ENCODE results near the gene BTG4. TPM values are rescaled to one million over a fixed set of nuclear protein-coding genes. Genes with fewer than 3 reads are reported as not detected.

BTG4 gene
- total and polyA plus RNA-seq, 2 of the 8 experiments (the other 6 are each of a cell fraction or from before 2014, with no cell fraction given) = 0.06 TPM; not detected in 1

DNA sequence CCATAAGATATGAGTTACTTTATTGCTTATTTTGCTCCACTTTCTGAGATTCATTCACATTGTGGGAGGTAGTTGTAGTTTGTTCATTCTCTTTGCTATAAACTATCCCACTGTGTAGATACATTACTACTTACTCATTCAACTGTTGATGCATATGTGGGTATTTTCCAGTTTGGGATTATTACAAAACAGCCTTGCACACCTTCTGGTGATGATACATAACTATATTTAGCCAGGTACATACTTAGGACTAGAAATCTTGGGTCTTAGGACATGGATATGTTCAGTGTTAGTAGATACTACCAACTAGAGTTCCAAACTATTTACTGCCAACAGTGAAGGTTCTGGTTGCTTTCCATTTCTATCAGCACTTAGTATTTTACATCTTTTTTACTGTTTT, 37.8 kb downstream of the BTG4 start:
- POLR2A ChIA-PET (ENCODE audit: partially characterized antibody) = no interaction called here
- FAIRE-seq = no peak

More for the DNA sequence above, 37.8 kb downstream of the BTG4 start:
- no peaks in the 10 kb centered on the region for H3K23me2 ChIP-seq (ENCODE audit: low read depth, low read length)
- H3K27ac ChIP-seq (ENCODE audit: low read depth, low read length) = no peak overlapping the region
- DNase-seq (ENCODE audit: low read depth in 1 of 2, low spot score in 2 of 2) = no peak
- H3K9me3 ChIP-seq (ENCODE audit: insufficient read depth in 2 of 2, low read depth in 1 of 2, low read length in 1 of 2) = 0 out of 4 replicates have a peak, but pooled peaks cover 0 to 3% of the 10 kb centered on the region in 2 experiments
- H4K91ac ChIP-seq (replicated peaks; ENCODE audit: insufficient read length, low read length) = no peak overlapping the region
- no peak for TF ChIP-seq CHD1 (IDR thresholded peaks at IDR 0.05; ENCODE audit: low read depth, low read length)
- TF ChIP-seq MAFK (IDR thresholded peaks at IDR 0.05; ENCODE audit: low read depth, low read length) = no peak
- TF ChIP-seq CBX5 (IDR thresholded peaks at IDR 0.05; ENCODE audit: low read depth, low read length) = no peak
- TF ChIP-seq PHF8 (conservative IDR thresholded peaks at IDR 0.05; ENCODE audit: low read depth, low read length) = no peak
- no peak overlapping the region for H3K18ac ChIP-seq (ENCODE audit: extremely low read depth, low read length)
- CTCF ChIA-PET (ENCODE audit: partially characterized antibody) = interaction anchor here (0.6 to 1.5 kb wide), 3 partner anchors 9 to 18 kb away, joined by 3 to 6 read pairs (median 3); no protein-coding TSS in a partner anchor
- H3K79me1 ChIP-seq (ENCODE audit: low read depth, low read length) = no peaks in the 10 kb centered on the region
- H2BK20ac ChIP-seq (ENCODE audit: low read length) = no peak overlapping the region
- no peak overlapping the region for H4K8ac ChIP-seq (ENCODE audit: extremely low read depth, insufficient read depth, low read length)
- no peaks in the 10 kb centered on the region for H3K4me1 ChIP-seq (replicated peaks in 1 of 4; ENCODE audit: control insufficient read depth in 3 of 4, insufficient read depth in 4 of 4, low read length in 3 of 4)
- no peaks in the 10 kb centered on the region for H3K36me3 ChIP-seq (ENCODE audit: control insufficient read depth in 2 of 4, insufficient read depth in 4 of 4, low read length in 3 of 4)
- H2AK5ac ChIP-seq (ENCODE audit: low read depth, low read length) = no peak overlapping the region
- H3K14ac ChIP-seq (ENCODE audit: insufficient read length) = no peak overlapping the region
- no peaks in the 10 kb centered on the region for H4K20me1 ChIP-seq (replicated peaks in 1 of 2; ENCODE audit: control insufficient read depth in 1 of 2, insufficient read depth in 2 of 2, low read length in 2 of 2)
- H3K4me3 ChIP-seq (ENCODE audit: extremely low read depth in 1 of 4, insufficient read depth in 2 of 4, low read depth in 3 of 4, low read length in 4 of 4) = no peak overlapping the region
- H2BK12ac ChIP-seq (ENCODE audit: low read depth, low read length) = no peak overlapping the region
- H3K56ac ChIP-seq (replicated peaks; ENCODE audit: insufficient read length, low read depth, low read length) = no peak overlapping the region
- no peaks in the 10 kb centered on the region for H3K79me2 ChIP-seq (ENCODE audit: control insufficient read depth in 1 of 2, insufficient read depth in 2 of 2, low read length in 2 of 2)
- H2BK5ac ChIP-seq (ENCODE audit: low read depth, low read length) = no peak overlapping the region
- no peak overlapping the region for H2AFZ ChIP-seq (ENCODE audit: low read length)
- no peak overlapping the region for H3K23ac ChIP-seq (ENCODE audit: insufficient read length)
- H3K9ac ChIP-seq (replicated peaks in 1 of 4; ENCODE audit: extremely low read depth in 1 of 4, low read depth in 3 of 4, low read length in 3 of 4) = no peak overlapping the region
- H2BK120ac ChIP-seq (replicated peaks; ENCODE audit: low read depth, low read length) = no peak overlapping the region
- no peak overlapping the region for H4K5ac ChIP-seq (ENCODE audit: insufficient read length, low read depth, low read length)
- H3K4ac ChIP-seq (replicated peaks; ENCODE audit: insufficient read length, low read depth, low read length) = no peak overlapping the region
- 0 out of 7 replicates have a peak, but pooled peaks cover 0 to 2% (median 0%) of the 10 kb centered on the region in 4 experiments for H3K27me3 ChIP-seq (replicated peaks in 1 of 4; ENCODE audit: control insufficient read depth in 3 of 4, extremely low read depth in 1 of 4, insufficient read depth in 3 of 4, low read length in 3 of 4)
- no peak overlapping the region for H3K4me2 ChIP-seq (ENCODE audit: insufficient read depth in 1 of 2, low read depth in 2 of 2, low read length in 2 of 2)
- H2BK15ac ChIP-seq (ENCODE audit: low read length) = no peak overlapping the region

All from H1 (cell line).